Measurements from ENCODE around the gene DGKQ.

DNA sequence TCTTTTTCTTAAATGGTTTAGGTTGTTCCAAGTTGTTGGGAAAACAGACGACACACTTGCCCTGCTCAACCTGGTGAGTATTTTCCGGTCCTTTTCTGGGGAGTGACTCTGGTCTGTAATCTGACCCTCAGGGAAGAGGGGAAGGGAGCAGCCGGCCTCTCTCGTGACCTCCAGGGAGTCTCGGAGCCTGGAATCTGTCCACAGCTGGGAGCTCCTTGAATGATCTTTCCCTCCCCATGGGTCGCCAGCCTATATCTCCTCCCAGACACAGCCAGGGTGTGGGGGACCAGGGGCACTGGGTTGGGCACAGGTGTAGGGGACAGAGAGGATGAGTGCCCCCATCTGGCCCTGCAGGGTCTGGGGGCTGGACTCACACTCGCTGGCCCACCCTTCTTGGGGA is 22.2 kb downstream of the DGKQ start:
- TF ChIP-seq EZH2 (optimal IDR thresholded peaks at IDR 0.05; ENCODE audit: low read depth, low read length) = no peak
- TF ChIP-seq, protein P1, sequence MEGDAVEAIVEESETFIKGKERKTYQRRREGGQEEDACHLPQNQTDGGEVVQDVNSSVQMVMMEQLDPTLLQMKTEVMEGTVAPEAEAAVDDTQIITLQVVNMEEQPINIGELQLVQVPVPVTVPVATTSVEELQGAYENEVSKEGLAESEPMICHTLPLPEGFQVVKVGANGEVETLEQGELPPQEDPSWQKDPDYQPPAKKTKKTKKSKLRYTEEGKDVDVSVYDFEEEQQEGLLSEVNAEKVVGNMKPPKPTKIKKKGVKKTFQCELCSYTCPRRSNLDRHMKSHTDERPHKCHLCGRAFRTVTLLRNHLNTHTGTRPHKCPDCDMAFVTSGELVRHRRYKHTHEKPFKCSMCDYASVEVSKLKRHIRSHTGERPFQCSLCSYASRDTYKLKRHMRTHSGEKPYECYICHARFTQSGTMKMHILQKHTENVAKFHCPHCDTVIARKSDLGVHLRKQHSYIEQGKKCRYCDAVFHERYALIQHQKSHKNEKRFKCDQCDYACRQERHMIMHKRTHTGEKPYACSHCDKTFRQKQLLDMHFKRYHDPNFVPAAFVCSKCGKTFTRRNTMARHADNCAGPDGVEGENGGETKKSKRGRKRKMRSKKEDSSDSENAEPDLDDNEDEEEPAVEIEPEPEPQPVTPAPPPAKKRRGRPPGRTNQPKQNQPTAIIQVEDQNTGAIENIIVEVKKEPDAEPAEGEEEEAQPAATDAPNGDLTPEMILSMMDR (IDR thresholded peaks at IDR 0.05; ENCODE audit: low read length) = no peak
- TF ChIP-seq EZH2phosphoT487 (IDR thresholded peaks at IDR 0.05; ENCODE audit: low read length) = no peak
